Measurements from ENCODE around the gene GLRA1. TPM values are rescaled to one million over a fixed set of nuclear protein-coding genes. Genes with fewer than 3 reads are reported as not detected.

The GLRA1 gene
- total and polyA plus RNA-seq, 10 donors, result not detected

DNA sequence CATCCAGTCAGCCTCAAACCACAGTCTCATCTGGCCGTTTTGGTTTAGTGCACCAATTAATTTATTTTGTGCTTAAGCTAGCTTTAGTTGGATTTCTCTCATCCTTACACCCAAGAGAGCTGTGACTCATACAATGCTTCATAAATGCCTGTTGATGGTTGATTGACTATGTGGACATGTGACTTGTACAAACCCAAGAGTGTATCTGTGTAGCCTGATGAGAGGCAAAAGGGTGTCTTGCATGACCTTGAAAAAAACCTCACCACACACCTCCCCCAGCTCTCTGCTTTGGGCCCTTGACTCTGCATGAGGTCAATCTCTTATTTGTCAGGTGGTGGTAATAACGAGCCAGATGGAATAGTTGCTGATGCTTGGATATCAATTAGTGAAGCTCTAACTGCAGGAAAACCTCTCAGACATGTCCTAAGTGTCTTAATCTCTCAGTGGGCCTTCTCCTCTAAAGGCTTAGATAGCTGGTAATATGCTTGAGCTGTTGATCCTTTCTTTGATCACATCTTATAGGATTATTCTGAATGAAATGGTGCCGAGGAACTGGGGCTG is 10.6 kb upstream of the GLRA1 start:
- Histone ChIP-seq H3K9me3 (peaks cover 6 to 37% (median 33%) of the 10 kb centered on the region in 8 donors), H3K4me3 (no peak overlapping the region), H3K36me3 (no peaks in the 10 kb centered on the region), H3K27me3 (replicated peaks in 1 of 7) (no peaks in the 10 kb centered on the region), H3K4me1 (no peaks in the 10 kb centered on the region), H3K27ac (no peak overlapping the region)
- DNase-seq, result no peak
- 43 to 68% (median 59%) methylated on average over 3 of the region's 3 CpGs for WGBS, 5 donors
- TF ChIP-seq POLR2A (IDR thresholded peaks at IDR 0.05) (no peak), POLR2AphosphoS5 (IDR thresholded peaks at IDR 0.05) (no peak)
- TF ChIP-seq, protein P1, sequence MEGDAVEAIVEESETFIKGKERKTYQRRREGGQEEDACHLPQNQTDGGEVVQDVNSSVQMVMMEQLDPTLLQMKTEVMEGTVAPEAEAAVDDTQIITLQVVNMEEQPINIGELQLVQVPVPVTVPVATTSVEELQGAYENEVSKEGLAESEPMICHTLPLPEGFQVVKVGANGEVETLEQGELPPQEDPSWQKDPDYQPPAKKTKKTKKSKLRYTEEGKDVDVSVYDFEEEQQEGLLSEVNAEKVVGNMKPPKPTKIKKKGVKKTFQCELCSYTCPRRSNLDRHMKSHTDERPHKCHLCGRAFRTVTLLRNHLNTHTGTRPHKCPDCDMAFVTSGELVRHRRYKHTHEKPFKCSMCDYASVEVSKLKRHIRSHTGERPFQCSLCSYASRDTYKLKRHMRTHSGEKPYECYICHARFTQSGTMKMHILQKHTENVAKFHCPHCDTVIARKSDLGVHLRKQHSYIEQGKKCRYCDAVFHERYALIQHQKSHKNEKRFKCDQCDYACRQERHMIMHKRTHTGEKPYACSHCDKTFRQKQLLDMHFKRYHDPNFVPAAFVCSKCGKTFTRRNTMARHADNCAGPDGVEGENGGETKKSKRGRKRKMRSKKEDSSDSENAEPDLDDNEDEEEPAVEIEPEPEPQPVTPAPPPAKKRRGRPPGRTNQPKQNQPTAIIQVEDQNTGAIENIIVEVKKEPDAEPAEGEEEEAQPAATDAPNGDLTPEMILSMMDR (IDR thresholded peaks at IDR 0.05 in 8 of 11, conservative IDR thresholded peaks at IDR 0.05 in 3 of 11), result no peak
- intact Hi-C loops (cut with DNase I; ENCODE audit: low total_unique reads), result no loop called here

GRCh38 chr5:151931260-151931659 is 6.6 kb upstream of the GLRA1 start:
- Histone ChIP-seq H3K27ac (no peak overlapping the region), H3K4me3 (no peak overlapping the region), H3K27me3 (replicated peaks in 1 of 7) (peaks cover 0 to 10% (median 0%) of the 10 kb centered on the region in 7 donors), H3K4me1 (no peaks in the 10 kb centered on the region), H3K9me3 (peaks cover 6 to 46% (median 38%) of the 10 kb centered on the region in 8 donors), H3K36me3 (no peaks in the 10 kb centered on the region)
- TF ChIP-seq POLR2AphosphoS5 (IDR thresholded peaks at IDR 0.05) (no peak), POLR2A (IDR thresholded peaks at IDR 0.05) (no peak)
- TF ChIP-seq, protein P1 (IDR thresholded peaks at IDR 0.05 in 8 of 11, conservative IDR thresholded peaks at IDR 0.05 in 3 of 11), result no peak
- no peak for DNase-seq
- WGBS, 5 donors, result 74 to 86% (median 81%) methylated on average over 2 of the region's 2 CpGs
- intact Hi-C loops (cut with DNase I; ENCODE audit: low total_unique reads), result no loop called here

DNA sequence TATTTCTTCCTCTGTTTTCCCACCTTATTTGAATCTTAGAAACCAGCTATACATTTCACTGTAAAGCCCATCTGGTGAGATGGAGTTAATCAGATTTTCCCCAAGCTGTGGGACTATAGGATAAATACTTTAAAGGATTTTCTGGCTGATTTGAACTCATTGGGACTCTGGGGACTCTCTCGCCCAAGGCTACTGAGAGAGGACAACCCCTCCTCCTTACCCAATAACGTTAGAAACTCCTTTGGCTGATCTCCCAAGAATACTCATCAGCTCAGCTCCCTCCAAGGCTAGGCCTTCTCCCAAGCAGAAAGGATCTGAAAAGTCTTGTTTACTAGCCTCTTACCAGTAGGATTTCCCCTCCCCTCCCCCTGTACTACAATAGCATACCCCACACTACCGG is 1.5 kb upstream of the GLRA1 start:
- no peak for DNase-seq
- H3K36me3 ChIP-seq, result no peaks in the 10 kb centered on the region
- intact Hi-C loops (cut with DNase I; ENCODE audit: low total_unique reads), result no loop called here
- TF ChIP-seq POLR2AphosphoS5 (IDR thresholded peaks at IDR 0.05), result no peak
- TF ChIP-seq, protein P1 (IDR thresholded peaks at IDR 0.05 in 8 of 11, conservative IDR thresholded peaks at IDR 0.05 in 3 of 11), result no peak
- no peak for TF ChIP-seq POLR2A (IDR thresholded peaks at IDR 0.05)
- H3K27ac ChIP-seq, result no peak overlapping the region
- peaks cover 0 to 41% (median 18%) of the 10 kb centered on the region in 7 donors for H3K27me3 ChIP-seq (replicated peaks in 1 of 7)
- H3K9me3 ChIP-seq, result peaks cover 0 to 26% (median 14%) of the 10 kb centered on the region in 8 donors
- no peak overlapping the region for H3K4me3 ChIP-seq
- no peaks in the 10 kb centered on the region for H3K4me1 ChIP-seq
- 48 to 70% (median 52%) methylated on average over 3 of the region's 3 CpGs for WGBS, 5 donors

DNA sequence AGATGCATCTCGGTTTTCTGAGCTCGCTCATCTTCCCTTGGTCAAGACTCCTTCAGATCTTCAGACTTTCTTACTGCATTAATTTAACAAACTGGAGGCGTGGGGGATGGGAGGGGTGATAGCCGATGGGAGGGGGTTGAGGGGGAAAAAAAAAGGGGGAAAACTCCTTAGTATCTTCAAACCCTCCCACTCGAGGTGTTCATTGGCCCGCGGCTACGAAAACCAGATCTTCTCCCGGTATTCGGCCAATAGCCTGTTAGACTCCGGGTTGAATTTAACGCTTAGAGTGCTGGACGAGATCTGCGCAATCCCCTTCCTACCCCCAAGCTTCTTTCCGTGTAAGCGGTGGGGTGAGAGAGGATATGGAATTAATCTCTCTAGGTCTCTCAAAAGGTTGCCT is 689 bp upstream of the GLRA1 start:
- Histone ChIP-seq H3K9me3 (peaks cover 0 to 18% (median 6%) of the 10 kb centered on the region in 8 donors), H3K36me3 (no peaks in the 10 kb centered on the region), H3K27ac (no peak overlapping the region), H3K4me3 (no peak overlapping the region), H3K27me3 (replicated peaks in 1 of 7) (peaks cover 0 to 41% (median 18%) of the 10 kb centered on the region in 7 donors), H3K4me1 (no peaks in the 10 kb centered on the region)
- TF ChIP-seq, protein P1 (IDR thresholded peaks at IDR 0.05 in 8 of 11, conservative IDR thresholded peaks at IDR 0.05 in 3 of 11), result no peak
- TF ChIP-seq POLR2AphosphoS5 (IDR thresholded peaks at IDR 0.05) (no peak), POLR2A (IDR thresholded peaks at IDR 0.05) (no peak)
- intact Hi-C loops (cut with DNase I; ENCODE audit: low total_unique reads), result no loop called here
- WGBS, 5 donors, result 17 to 26% (median 19%) methylated on average over 16 of the region's 16 CpGs
- no peak for DNase-seq
